GM19193 (cell line): ENCODE results near the gene USP49.

ENCODE experiments used
- POLR2A ChIP-seq: IDR thresholded peaks from 4 replicates; pipeline ENCODE4 v1.6.1; 2011; ENCODE audit not compliant: insufficient read depth, insufficient read length; ENCODE audit errors: extremely low read depth

USP49 gene

GRCh38 chr6:41846666-41847237 is 48.4 kb downstream of the USP49 start:
- TF ChIP-seq POLR2A, result no peak

GRCh38 chr6:41843178-41843577 is 52.0 kb downstream of the USP49 start:
- TF ChIP-seq POLR2A, result no peak

DNA sequence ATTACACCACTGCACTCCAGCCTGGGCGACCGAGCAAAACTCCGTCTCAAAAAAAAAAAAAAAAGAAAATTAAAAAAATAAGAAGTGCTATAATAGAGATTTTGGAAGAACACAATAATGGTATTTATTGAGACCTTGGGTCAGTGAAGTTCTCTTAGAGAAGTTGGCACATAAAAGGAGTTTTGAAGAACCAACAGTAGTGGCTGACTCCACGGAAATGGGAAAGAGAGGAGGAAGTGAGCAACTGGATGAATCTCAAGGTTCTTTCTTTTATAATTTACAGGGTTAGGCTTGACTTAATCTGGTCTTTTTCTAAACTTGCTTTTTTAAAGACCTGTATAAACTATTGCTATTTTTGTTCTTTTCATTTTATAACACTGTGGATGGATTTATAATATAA is 54.8 kb downstream of the USP49 start:
- TF ChIP-seq POLR2A, result no peak

- TF ChIP-seq POLR2A, result no peak
Observed at GRCh38 chr6:41836660-41837052, 58.5 kb downstream of the USP49 start.

DNA sequence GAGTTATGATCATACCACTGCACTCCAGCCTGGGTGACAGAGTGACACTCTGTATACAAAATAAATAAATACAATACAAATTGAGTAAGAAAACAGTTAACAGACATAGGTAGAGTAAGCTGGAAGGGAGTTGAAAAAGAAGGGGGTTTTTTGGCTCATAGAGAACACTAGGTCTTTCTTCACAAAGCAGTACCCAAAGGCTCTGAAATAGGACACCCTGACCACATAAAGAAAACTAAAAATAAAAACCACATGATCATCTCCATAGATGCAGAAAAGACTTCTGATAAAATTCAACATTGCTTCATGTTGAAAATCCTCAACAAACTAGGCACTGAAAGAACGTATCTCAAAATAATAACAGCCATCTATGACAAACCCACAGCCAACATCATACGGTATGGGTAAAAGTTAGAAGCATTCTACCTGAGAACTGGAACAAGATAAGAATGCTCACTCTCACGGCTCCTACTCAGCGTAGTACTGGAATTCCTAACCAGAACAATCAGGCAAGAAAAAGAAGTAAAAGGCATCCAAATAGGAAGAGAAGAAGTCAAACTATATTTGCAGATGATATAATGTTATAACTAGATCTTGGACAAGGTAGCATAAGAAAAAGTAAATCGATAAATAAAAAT is 59.0 kb downstream of the USP49 start:
- TF ChIP-seq POLR2A, result no peak

- no peak for TF ChIP-seq POLR2A
Observed at GRCh38 chr6:41832263-41832662, 62.9 kb downstream of the USP49 start.

DNA sequence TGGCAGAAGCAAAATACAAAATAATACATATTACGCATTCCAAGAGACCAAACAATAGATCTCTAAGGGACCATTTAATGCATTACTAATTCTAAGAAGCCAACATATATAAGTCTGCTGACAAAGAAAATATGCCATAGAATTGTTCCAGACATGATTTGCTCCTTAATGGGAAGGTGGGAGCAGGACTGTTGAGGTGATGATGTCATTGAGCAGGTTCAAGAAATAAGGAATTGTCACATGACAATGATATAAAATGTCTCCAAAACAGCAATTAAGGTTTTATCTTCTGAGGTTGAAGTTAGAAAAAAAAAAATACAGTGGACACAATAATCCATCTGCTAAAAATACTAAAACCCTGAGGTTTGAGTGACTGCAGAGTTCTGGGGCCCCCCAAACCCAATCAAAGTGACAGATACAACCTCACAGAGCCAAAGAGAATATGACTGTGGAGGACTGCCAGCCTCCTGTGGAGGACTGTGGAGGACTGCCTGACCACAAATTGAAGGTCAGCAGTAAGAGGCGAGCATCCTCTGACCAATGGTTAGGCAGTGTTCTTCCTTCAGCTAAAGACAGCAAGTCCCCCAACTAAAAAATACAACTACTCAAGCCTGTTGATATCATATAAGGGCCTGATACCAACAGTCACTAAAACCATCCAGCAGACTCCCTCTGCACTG is 68.7 kb downstream of the USP49 start:
- no peak for TF ChIP-seq POLR2A

DNA sequence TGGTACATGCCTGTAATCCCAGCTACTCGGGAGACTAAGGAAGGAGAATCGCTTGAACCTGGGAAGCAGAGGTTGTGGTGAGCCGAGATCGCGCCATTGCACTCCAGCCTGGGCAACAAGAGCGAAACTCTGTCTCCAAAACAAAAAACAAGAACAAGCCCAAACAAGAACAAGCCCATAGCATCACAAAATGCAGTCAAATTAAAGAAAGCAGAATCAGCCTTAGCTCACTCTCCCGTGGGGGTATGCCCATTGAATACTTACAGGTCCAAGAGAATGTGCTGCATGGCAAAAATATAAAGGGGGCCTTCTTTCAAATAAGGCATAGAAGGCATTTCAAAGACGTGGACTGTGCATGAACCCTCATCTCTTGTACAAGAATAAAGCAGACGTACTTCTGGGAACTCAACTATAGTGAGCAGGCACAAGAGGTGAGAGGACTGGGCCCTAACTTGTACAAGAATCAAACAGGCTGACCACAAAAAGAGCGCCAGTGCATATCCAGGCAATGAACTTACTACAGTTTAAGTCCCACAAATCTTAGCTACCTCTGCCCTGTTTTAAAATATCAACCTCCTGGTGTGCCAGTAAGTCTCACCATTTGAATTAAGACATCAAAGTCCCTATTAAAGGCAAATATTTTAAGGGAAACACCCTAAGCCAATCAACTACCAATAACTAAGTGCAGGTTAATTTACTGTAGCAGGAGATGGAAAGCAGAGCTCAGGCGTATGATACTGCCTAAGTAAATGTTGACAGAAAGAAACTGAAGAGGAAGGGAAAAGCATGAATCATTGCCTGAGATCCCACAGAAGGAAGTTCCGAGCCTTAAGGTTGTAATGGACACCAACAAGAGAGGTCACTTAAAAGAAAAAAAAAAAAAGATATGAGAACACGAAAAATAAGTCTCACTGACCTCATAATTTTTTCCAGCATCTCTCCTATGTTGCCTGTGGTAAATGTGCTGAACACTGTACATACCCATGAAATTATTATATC is 70.3 kb downstream of the USP49 start:
- no peak for TF ChIP-seq POLR2A

DNA sequence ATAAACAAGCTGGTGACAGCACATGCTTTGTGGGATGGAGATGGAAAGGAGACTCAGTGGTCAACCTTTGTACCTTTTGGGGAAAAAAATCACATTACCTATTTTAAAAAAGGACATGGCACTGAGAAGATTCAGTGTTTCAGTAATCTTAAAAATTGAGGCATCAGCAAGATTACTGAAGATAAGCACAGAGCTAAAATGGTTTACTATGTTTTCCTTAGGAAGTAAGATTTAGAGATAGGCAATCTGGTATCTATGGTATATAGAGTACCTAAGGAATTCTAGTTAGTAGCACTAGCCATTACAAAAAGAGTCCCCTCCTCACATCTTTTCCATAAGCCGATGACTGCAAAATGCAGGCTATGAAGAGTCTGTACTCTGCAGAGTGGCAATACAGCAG is 72.0 kb downstream of the USP49 start:
- no peak for TF ChIP-seq POLR2A

DNA sequence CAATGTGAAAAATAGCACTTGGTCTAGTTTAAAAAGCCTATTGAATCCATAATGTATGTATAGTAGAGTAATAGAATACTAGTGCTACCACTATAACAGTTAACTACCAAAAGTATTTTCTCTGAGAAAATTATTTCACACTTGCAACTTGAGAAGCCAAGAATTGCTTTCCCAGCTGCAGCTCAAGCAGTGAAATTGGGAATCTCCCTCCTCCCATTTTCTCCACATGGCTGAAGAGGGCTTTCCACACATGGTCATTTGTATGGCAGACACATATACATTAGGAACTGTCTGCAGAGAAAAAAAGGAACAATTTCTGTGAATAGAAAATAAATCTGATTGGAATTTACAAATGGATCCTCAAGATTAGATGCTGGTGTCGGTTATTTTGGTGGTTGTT is 73.2 kb downstream of the USP49 start:
- TF ChIP-seq POLR2A, result no peak

- TF ChIP-seq POLR2A, result no peak
Observed at GRCh38 chr6:41821266-41821665, 73.9 kb downstream of the USP49 start.

DNA sequence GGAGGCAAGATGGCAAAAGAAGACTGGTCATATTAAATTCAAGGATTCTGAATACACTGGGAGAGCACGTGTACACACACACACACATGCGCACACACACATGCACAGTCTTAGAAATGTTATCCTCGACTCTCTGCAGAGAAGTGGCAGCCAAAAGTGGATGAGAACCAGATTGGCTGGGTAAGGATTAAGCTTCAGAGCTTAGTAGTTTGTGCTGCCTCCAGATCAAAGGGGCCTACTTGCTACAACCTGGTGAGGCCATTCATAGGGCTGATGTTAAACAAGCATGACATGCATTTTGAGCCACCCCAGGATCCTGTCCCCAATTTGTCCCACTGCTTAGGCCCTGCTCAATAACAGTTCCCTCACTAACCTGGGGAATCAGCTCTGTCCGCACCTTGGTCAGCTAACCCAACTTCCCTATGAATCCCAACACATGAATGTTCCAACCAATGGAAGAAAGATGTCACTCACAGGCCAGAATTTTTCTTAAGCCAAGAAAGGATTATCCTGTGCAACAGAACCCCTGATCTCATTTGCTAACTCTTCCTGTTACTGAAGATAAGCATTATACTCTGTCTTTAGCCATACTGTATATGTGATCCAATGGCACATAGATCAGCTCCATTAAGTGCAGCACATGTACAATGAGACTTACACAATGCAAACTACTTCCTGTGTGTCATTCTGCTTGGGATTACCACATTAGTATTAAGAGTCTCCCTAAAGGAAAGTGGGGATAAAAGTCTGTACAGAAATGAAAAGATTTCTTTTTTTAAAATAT is 76.7 kb downstream of the USP49 start:
- TF ChIP-seq POLR2A, result no peak

- TF ChIP-seq POLR2A, result no peak
Observed at GRCh38 chr6:41815587-41815986, 79.6 kb downstream of the USP49 start.

GRCh38 chr6:41814629-41815028 is 80.5 kb downstream of the USP49 start:
- TF ChIP-seq POLR2A, result no peak
